Neural progenitor cell (in vitro differentiated cells): ENCODE measurements around the gene FAM174B. TPM values are rescaled to one million over a fixed set of nuclear protein-coding genes. Genes with fewer than 3 reads are reported as not detected.

Experiments
- DNase-seq: peaks from one replicate; pipeline ENCODE4 v3.0.0-alpha.2; 2016; ENCODE audit warnings: low spot score
- H2AFZ ChIP-seq: fragments of 200-600 bp; sonication (generic); replicated peaks from 2 replicates; pipeline ENCODE4 v1.6.1; 2016; ENCODE audit warnings: antibody characterized with exemption
- H3F3A ChIP-seq: fragments of 200-600 bp; sonication (generic); 2 replicates; pipeline ENCODE4 v1.6.1; 2016; ENCODE audit warnings: antibody characterized with exemption, low read depth
- H3K27ac ChIP-seq: fragments of 200-600 bp; sonication (generic); 2 replicates; pipeline ENCODE4 v1.5.1; 2016; ENCODE audit warnings: mild to moderate bottlenecking
- H3K27me3 ChIP-seq: fragments of 200-600 bp; sonication (generic); 2 replicates; pipeline ENCODE4 v1.6.1; 2016; ENCODE audit warnings: mild to moderate bottlenecking, moderate library complexity
- H3K36me3 ChIP-seq: fragments of 200-600 bp; sonication (generic); 2 replicates; pipeline ENCODE4 v1.5.1; 2016
- H3K4me1 ChIP-seq: fragments of 200-600 bp; sonication (generic); 2 replicates; pipeline ENCODE4 v1.6.1; 2016; ENCODE audit warnings: mixed run types
- H3K4me2 ChIP-seq: fragments of 200-600 bp; sonication (generic); 2 replicates; pipeline ENCODE4 v1.6.1; 2016
- H3K4me3 ChIP-seq: fragments of 200-600 bp; sonication (generic); 2 replicates; pipeline ENCODE4 v1.5.1; 2016
- H3K79me2 ChIP-seq: fragments of 200-600 bp; sonication (generic); 2 replicates; pipeline ENCODE4 v1.6.1; 2016; ENCODE audit warnings: low read depth
- H3K9ac ChIP-seq: fragments of 200-600 bp; sonication (generic); 2 replicates; pipeline ENCODE4 v1.6.1; 2016
- H3K9me3 ChIP-seq: fragments of 200-600 bp; sonication (generic); 2 replicates; pipeline ENCODE4 v1.5.1; 2016; ENCODE audit warnings: low read depth
- H4K20me1 ChIP-seq: fragments of 200-600 bp; sonication (generic); 2 replicates; pipeline ENCODE4 v1.6.1; 2016; ENCODE audit warnings: low read depth
- H3K27ac Mint-ChIP-seq: 3 replicates; pipeline ENCODE4 v1.8.0; 2021; ENCODE audit warnings: mixed read lengths
- H3K27me3 Mint-ChIP-seq: 2 replicates; pipeline ENCODE4 v1.8.0; 2022; ENCODE audit warnings: low read depth, mild to moderate bottlenecking, inconsistent platforms, moderate library complexity, mixed read lengths; ENCODE audit not compliant: insufficient read depth
- H3K36me3 Mint-ChIP-seq: 3 replicates; pipeline ENCODE4 v1.8.0; 2021; ENCODE audit warnings: mixed read lengths
- H3K4me1 Mint-ChIP-seq: 3 replicates; pipeline ENCODE4 v1.8.0; 2021; ENCODE audit warnings: mixed read lengths
- H3K4me3 Mint-ChIP-seq: 3 replicates; pipeline ENCODE4 v1.8.0; 2021; ENCODE audit warnings: mild to moderate bottlenecking, moderate library complexity, mixed read lengths
- H3K9me3 Mint-ChIP-seq: 3 replicates; pipeline ENCODE4 v1.8.0; 2020; ENCODE audit warnings: mixed read lengths
- EZH2 ChIP-seq: fragments of 200-600 bp; sonication (generic); IDR thresholded peaks from 2 replicates; pipeline ENCODE4 v1.6.1; 2017; ENCODE audit warnings: antibody characterized with exemption, mild to moderate bottlenecking, moderate library complexity
- EZH2phosphoT487 ChIP-seq: fragments of 200-600 bp; sonication (generic); IDR thresholded peaks from 2 replicates; pipeline ENCODE4 v1.6.1; 2017; ENCODE audit warnings: antibody characterized with exemption
- total RNA-seq: library from RNA; depleted of rRNA; stranded (reverse); fragments of >200 nt; gene quantifications from 2 replicates; pipeline ENCODE4 v1.2.3, GENCODE V29; 2015; ENCODE audit warnings: low replicate concordance
- TF ChIP-seq, protein P1 (sequence below): fragments of 200-600 bp; sonication (generic); IDR thresholded peaks from 2 replicates; pipeline ENCODE4 v1.5.1; 2017; ENCODE audit warnings: antibody characterized with exemption, mild to moderate bottlenecking

Gene FAM174B
- total RNA-seq, 1 donor from 2014 or later: 8.6 TPM

DNA sequence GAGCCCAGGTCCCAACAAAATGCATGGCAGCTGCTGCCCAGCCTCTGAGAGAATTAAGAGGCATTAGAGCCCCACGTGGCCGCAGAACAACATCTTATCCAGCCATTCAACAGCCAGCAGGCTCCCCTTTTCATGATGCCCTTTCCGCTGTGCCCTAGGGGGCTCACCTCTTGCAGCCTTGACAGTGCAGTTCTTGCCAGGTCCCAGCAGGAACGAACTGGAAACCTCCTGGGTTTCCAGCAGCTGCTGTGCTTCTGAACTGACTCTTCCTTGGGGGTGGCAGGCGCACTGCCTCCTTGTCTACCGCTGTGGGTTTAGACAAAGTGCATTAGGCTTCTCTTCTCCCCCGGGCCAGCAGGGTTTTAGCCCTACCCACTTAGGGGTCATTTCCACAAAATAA, 85.2 kb downstream of the FAM174B start:
- Mint-ChIP-seq H3K27me3 (peaks cover 5% of the 10 kb centered on the region), H3K4me3 (no peak overlapping the region), H3K4me1 (peaks cover 4% of the 10 kb centered on the region), H3K36me3 (no peaks in the 10 kb centered on the region), H3K27ac (no peak overlapping the region), H3K9me3 (peaks cover 13% of the 10 kb centered on the region)
- H3K27me3 ChIP-seq: no peaks in the 10 kb centered on the region
- H3K36me3 ChIP-seq: no peaks in the 10 kb centered on the region
- H2AFZ ChIP-seq: no peak overlapping the region
- no peaks in the 10 kb centered on the region for H3F3A ChIP-seq
- peaks cover 9% of the 10 kb centered on the region for H3K4me1 ChIP-seq
- no peak overlapping the region for H3K9ac ChIP-seq
- DNase-seq: no peak
- H4K20me1 ChIP-seq: no peaks in the 10 kb centered on the region
- no peak overlapping the region for H3K4me2 ChIP-seq
- no peaks in the 10 kb centered on the region for H3K9me3 ChIP-seq
- no peak overlapping the region for H3K27ac ChIP-seq
- no peaks in the 10 kb centered on the region for H3K79me2 ChIP-seq
- H3K4me3 ChIP-seq: no peak overlapping the region
- TF ChIP-seq EZH2 (no peak), EZH2phosphoT487 (no peak)
- TF ChIP-seq, protein P1, sequence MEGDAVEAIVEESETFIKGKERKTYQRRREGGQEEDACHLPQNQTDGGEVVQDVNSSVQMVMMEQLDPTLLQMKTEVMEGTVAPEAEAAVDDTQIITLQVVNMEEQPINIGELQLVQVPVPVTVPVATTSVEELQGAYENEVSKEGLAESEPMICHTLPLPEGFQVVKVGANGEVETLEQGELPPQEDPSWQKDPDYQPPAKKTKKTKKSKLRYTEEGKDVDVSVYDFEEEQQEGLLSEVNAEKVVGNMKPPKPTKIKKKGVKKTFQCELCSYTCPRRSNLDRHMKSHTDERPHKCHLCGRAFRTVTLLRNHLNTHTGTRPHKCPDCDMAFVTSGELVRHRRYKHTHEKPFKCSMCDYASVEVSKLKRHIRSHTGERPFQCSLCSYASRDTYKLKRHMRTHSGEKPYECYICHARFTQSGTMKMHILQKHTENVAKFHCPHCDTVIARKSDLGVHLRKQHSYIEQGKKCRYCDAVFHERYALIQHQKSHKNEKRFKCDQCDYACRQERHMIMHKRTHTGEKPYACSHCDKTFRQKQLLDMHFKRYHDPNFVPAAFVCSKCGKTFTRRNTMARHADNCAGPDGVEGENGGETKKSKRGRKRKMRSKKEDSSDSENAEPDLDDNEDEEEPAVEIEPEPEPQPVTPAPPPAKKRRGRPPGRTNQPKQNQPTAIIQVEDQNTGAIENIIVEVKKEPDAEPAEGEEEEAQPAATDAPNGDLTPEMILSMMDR: no peak

DNA sequence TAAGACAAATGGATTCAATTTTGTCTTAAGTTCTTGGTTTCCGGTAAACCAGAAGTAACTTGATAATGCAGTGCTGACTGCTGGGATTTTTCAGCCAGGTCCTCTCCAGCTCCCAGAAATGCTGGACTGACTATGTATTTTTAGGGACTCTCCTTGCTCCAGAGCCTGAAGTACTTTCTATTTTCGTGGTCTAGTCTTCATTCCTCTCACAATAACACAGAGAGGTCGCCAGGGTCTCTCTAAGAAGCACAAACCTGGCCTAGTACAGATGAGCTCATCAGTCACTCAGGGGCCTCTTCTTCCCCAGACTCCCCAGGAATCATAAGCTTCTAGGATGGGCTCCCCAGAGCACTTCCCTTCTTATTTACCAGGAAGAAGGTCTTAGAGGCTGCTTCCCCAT, 85.8 kb downstream of the FAM174B start:
- Histone ChIP-seq H3K9ac (no peak overlapping the region), H3K79me2 (no peaks in the 10 kb centered on the region), H3F3A (no peaks in the 10 kb centered on the region), H4K20me1 (no peaks in the 10 kb centered on the region), H3K9me3 (no peaks in the 10 kb centered on the region), H3K27ac (no peak overlapping the region), H2AFZ (no peak overlapping the region), H3K27me3 (no peaks in the 10 kb centered on the region), H3K4me3 (no peak overlapping the region), H3K4me2 (no peak overlapping the region), H3K4me1 (peaks cover 9% of the 10 kb centered on the region), H3K36me3 (no peaks in the 10 kb centered on the region)
- H3K9me3 Mint-ChIP-seq: peaks cover 13% of the 10 kb centered on the region
- H3K27me3 Mint-ChIP-seq: peaks cover 11% of the 10 kb centered on the region
- no peak for TF ChIP-seq EZH2
- no peak for TF ChIP-seq EZH2phosphoT487
- TF ChIP-seq, protein P1: no peak
- DNase-seq: no peak
- H3K36me3 Mint-ChIP-seq: no peaks in the 10 kb centered on the region
- no peak overlapping the region for H3K27ac Mint-ChIP-seq
- H3K4me3 Mint-ChIP-seq: no peak overlapping the region
- peaks cover 8% of the 10 kb centered on the region for H3K4me1 Mint-ChIP-seq

Other genes with a start within 250 kb of the FAM174B start
- gene CHD2, start 244.5 kb upstream of the FAM174B start, total RNA-seq: 77.6 and 128 TPM in 2 replicates